SK-N-SH treated with all-trans-retinoic acid at 6 μM for 48 hours (cell line): Measurements from ENCODE around the gene POU2F1.

Source experiments
- ARNTL ChIP-seq: fragments of 450-650 bp; formaldehyde crosslinking; IDR thresholded peaks from 2 replicates; pipeline ENCODE4 v1.5.0; 2020; ENCODE audit warnings: low read depth, mild to moderate bottlenecking, moderate library complexity, borderline replicate concordance
- CSRNP3 ChIP-seq: fragments of 250-450 bp; sonication (Bioruptor Pico); IDR thresholded peaks from 2 replicates; pipeline ENCODE4 v1.5.1; 2021; ENCODE audit warnings: mild to moderate bottlenecking, moderate library complexity
- ISL1 ChIP-seq: fragments of 250-450 bp; sonication (Bioruptor Pico); IDR thresholded peaks from 2 replicates; pipeline ENCODE4 v2.1.2; 2022; ENCODE audit warnings: mild to moderate bottlenecking, moderate library complexity
- POU6F1 ChIP-seq: fragments of 250-450 bp; sonication (Bioruptor Pico); IDR thresholded peaks from 2 replicates; pipeline ENCODE4 v1.8.0; 2021; ENCODE audit warnings: low read depth, mild to moderate bottlenecking, moderate library complexity, borderline replicate concordance
- RARB ChIP-seq: fragments of 250-450 bp; sonication (Bioruptor Pico); IDR thresholded peaks from 2 replicates; pipeline ENCODE4 v1.8.0; 2021; ENCODE audit warnings: mild to moderate bottlenecking, moderate library complexity
- SNAI2 ChIP-seq: fragments of 250-450 bp; sonication (Bioruptor Pico); IDR thresholded peaks from 2 replicates; pipeline ENCODE4 v1.5.0; 2020; ENCODE audit warnings: mild to moderate bottlenecking, moderate library complexity
- TSHZ2 ChIP-seq: fragments of 250-450 bp; sonication (Bioruptor Pico); IDR thresholded peaks from 2 replicates; pipeline ENCODE4 v1.5.0; 2020; ENCODE audit warnings: mild to moderate bottlenecking, moderate library complexity
- ZNF565 ChIP-seq: fragments of 450-650 bp; formaldehyde crosslinking; conservative IDR thresholded peaks from 2 replicates; pipeline ENCODE4 v1.5.0; 2020; ENCODE audit warnings: low read depth, mild to moderate bottlenecking, moderate library complexity
- TF ChIP-seq, protein P1 (sequence below): fragments of 250-450 bp; sonication (Bioruptor Pico); IDR thresholded peaks from 2 replicates; pipeline ENCODE4 v1.5.1; 2020; ENCODE audit warnings: low read depth, mild to moderate bottlenecking, moderate library complexity
- TF ChIP-seq, protein P2 (sequence below): fragments of 250-450 bp; sonication (Bioruptor Pico); IDR thresholded peaks from 2 replicates; pipeline ENCODE4 v1.8.0; 2020; ENCODE audit warnings: mild to moderate bottlenecking, moderate library complexity, borderline replicate concordance

- TF ChIP-seq ARNTL (CRISPR knock-in tag) = no peak
- no peak for TF ChIP-seq ZNF565
- TF ChIP-seq, protein P1, sequence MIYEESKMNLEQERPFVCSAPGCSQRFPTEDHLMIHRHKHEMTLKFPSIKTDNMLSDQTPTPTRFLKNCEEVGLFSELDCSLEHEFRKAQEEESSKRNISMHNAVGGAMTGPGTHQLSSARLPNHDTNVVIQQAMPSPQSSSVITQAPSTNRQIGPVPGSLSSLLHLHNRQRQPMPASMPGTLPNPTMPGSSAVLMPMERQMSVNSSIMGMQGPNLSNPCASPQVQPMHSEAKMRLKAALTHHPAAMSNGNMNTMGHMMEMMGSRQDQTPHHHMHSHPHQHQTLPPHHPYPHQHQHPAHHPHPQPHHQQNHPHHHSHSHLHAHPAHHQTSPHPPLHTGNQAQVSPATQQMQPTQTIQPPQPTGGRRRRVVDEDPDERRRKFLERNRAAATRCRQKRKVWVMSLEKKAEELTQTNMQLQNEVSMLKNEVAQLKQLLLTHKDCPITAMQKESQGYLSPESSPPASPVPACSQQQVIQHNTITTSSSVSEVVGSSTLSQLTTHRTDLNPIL = no peak
- TF ChIP-seq, protein P2, sequence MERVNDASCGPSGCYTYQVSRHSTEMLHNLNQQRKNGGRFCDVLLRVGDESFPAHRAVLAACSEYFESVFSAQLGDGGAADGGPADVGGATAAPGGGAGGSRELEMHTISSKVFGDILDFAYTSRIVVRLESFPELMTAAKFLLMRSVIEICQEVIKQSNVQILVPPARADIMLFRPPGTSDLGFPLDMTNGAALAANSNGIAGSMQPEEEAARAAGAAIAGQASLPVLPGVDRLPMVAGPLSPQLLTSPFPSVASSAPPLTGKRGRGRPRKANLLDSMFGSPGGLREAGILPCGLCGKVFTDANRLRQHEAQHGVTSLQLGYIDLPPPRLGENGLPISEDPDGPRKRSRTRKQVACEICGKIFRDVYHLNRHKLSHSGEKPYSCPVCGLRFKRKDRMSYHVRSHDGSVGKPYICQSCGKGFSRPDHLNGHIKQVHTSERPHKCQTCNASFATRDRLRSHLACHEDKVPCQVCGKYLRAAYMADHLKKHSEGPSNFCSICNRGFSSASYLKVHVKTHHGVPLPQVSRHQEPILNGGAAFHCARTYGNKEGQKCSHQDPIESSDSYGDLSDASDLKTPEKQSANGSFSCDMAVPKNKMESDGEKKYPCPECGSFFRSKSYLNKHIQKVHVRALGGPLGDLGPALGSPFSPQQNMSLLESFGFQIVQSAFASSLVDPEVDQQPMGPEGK (CRISPR knock-in tag) = no peak
- TF ChIP-seq ISL1 = no peak
- no peak for TF ChIP-seq POU6F1
- TF ChIP-seq CSRNP3 (CRISPR knock-in tag) = no peak
- no peak for TF ChIP-seq RARB (CRISPR knock-in tag)
- TF ChIP-seq TSHZ2 (CRISPR knock-in tag) = no peak
- TF ChIP-seq SNAI2 (CRISPR knock-in tag) = no peak
Observed at GRCh38 chr1:167276969-167277368, 56.3 kb downstream of the POU2F1 start.
